HepG2 (cell line): ENCODE measurements around the gene GLRX5. TPM values are rescaled to one million over a fixed set of nuclear protein-coding genes. Genes with fewer than 3 reads are reported as not detected.

Experiments
- ARNTL ChIP-seq: sonication (generic); formaldehyde crosslinking; IDR thresholded peaks from 2 replicates; pipeline ENCODE4 v1.4.0; 2020; ENCODE audit warnings: mild to moderate bottlenecking, missing genetic modification reagents
- CCDC6 ChIP-seq: sonication (generic); formaldehyde crosslinking; IDR thresholded peaks from 2 replicates; pipeline ENCODE4 v1.8.1; 2022; ENCODE audit warnings: mild to moderate bottlenecking, missing genetic modification reagents, moderate library complexity
- ERF ChIP-seq: IDR thresholded peaks from 2 replicates; pipeline ENCODE4 v1.6.1; 2018; ENCODE audit warnings: missing biosample characterization, missing genetic modification reagents
- FOSL2 ChIP-seq: sonication (generic); formaldehyde crosslinking; IDR thresholded peaks from 2 replicates; pipeline ENCODE4 v1.4.0; 2020; ENCODE audit warnings: missing genetic modification reagents
- KDM3A ChIP-seq: IDR thresholded peaks from 2 replicates; pipeline ENCODE4 v1.6.1; 2018; ENCODE audit warnings: low read depth, missing compliant biosample characterization
- MLX ChIP-seq: IDR thresholded peaks from 2 replicates; pipeline ENCODE4 v1.6.1; 2016
- PITX1 ChIP-seq: sonication (generic); formaldehyde crosslinking; IDR thresholded peaks from 2 replicates; pipeline ENCODE4 v1.5.1; 2020; ENCODE audit warnings: mild to moderate bottlenecking, missing genetic modification reagents
- SOX5 ChIP-seq: IDR thresholded peaks from 2 replicates; pipeline ENCODE4 v1.6.1; 2016; ENCODE audit warnings: borderline replicate concordance
- TBX2 ChIP-seq: sonication (generic); formaldehyde crosslinking; IDR thresholded peaks from 2 replicates; pipeline ENCODE4 v1.5.0; 2020; ENCODE audit warnings: missing genetic modification reagents, mild to moderate bottlenecking, borderline replicate concordance
- TCF7L2 ChIP-seq: IDR thresholded peaks from 2 replicates; pipeline ENCODE4 v1.6.1; 2011; ENCODE audit warnings: mild to moderate bottlenecking, low read depth, low read length, moderate library complexity
- XRCC5 ChIP-seq: fragments of 200-400 bp; formaldehyde crosslinking; optimal IDR thresholded peaks from 2 replicates; pipeline ENCODE3; 2017; ENCODE audit warnings: mild to moderate bottlenecking, low read length
- ZBTB46 ChIP-seq: sonication (generic); formaldehyde crosslinking; IDR thresholded peaks from 2 replicates; pipeline ENCODE4 v1.4.0; 2020; ENCODE audit warnings: mild to moderate bottlenecking, missing genetic modification reagents, borderline replicate concordance
- ZNF331 ChIP-seq: sonication (generic); formaldehyde crosslinking; IDR thresholded peaks from 2 replicates; pipeline ENCODE4 v1.4.0; 2020; ENCODE audit warnings: missing genetic modification reagents
- ZNF431 ChIP-seq: sonication (generic); formaldehyde crosslinking; IDR thresholded peaks from 2 replicates; pipeline ENCODE4 v1.9.0; 2022; ENCODE audit warnings: missing genetic modification reagents, low read depth, mild to moderate bottlenecking, borderline replicate concordance
- ZNF510 ChIP-seq: sonication (generic); formaldehyde crosslinking; IDR thresholded peaks from 2 replicates; pipeline ENCODE4 v1.4.0; 2020; ENCODE audit warnings: low read depth, mild to moderate bottlenecking, missing genetic modification reagents
- ZNF567 ChIP-seq: sonication (generic); formaldehyde crosslinking; IDR thresholded peaks from 2 replicates; pipeline ENCODE4 v1.8.1; 2023; ENCODE audit warnings: mild to moderate bottlenecking, missing genetic modification reagents, borderline replicate concordance
- ZNF629 ChIP-seq: sonication (generic); formaldehyde crosslinking; conservative IDR thresholded peaks from 2 replicates; pipeline ENCODE4 v1.5.0; 2020; ENCODE audit warnings: missing genetic modification reagents
- polyA plus RNA-seq, 8 experiments: library from polyadenylated mRNA; depleted of rRNA in 3 of 8; stranded (reverse) in 7 of 8; unstranded in 1 of 8; fragments of >200 nt; fragmentation: Illumina TruSeq in 4 of 8; extraction: Trizol in 4 of 8; gene quantifications; 2 replicates each; pipeline versions ENCODE4 v1.2.1 to v1.2.3, GENCODE V29; 2011 to 2016; ENCODE audit warnings: low read depth in 4 of 8, missing spikeins in 1 of 8, mixed read lengths in 1 of 8; ENCODE audit not compliant: insufficient read depth in 1 of 8
- total RNA-seq, 5 experiments: library from RNA; depleted of rRNA; stranded (reverse); fragments of >200 nt; fragmentation: Illumina TruSeq; extraction: Trizol; gene quantifications; 2 replicates each; pipeline ENCODE4 v1.2.3, GENCODE V29; 2016; ENCODE audit warnings: low read depth in 1 of 5
- TF ChIP-seq, protein P1 (sequence below): sonication (generic); formaldehyde crosslinking; IDR thresholded peaks from 2 replicates; pipeline ENCODE4 v1.4.0; 2020; ENCODE audit warnings: missing genetic modification reagents
- TF ChIP-seq, protein P2 (sequence below), 2 experiments: sonication (generic) in 1 of 2; formaldehyde crosslinking in 1 of 2; IDR thresholded peaks; 2 replicates each; pipeline versions ENCODE4 v1.6.1 to v1.9.0; 2014 to 2022; ENCODE audit warnings: antibody characterized with exemption in 1 of 2, borderline replicate concordance in 1 of 2, inconsistent platforms in 1 of 2, low read depth in 1 of 2, missing genetic modification reagents in 1 of 2

GLRX5 gene
- total and polyA plus RNA-seq, 2 of the 13 experiments (the other 11 are each of a cell fraction or from before 2014, with no cell fraction given) = 122 to 146 TPM

DNA sequence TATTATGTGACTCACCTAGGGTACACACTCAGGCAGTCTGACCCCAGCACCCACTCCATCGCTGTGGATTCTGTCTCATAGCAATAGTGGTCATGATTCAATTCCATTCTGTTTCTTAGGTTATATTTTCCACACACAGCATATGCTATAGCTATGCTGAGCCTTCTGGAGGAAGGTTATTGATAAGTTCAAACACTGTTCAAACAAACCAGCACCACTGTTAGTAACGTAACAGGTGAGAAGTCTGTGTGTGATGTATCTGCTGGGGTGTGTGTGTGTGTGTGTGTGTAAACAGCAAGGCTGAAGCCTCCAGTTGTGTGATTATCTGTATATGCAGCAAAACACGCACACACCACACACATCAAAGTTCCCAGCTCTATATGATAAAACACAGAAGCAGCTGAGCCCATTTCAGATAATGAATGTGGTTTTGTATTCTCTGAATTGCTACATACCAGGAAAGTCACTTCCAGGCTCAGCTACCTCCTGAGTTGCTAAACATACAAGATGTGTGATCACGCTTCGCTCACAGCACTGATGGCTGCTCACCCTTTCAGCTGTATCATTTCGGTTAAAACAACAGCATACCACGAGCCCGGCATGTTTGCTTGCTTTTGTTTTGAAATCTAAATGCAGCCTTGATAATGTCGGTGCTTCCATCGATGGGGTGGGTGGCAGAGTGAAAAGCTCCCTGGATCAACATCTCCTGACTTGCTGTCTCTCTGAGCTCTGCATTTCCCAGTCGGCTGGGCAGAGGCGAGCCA, 11.6 kb upstream of the GLRX5 start (continued):
- TF ChIP-seq KDM3A (CRISPR knock-in tag) = 0 out of 2 replicates have a peak, but pooled peaks have one; percentile 60
- no peak; the same call in 1 of the 2 replicates for TF ChIP-seq TCF7L2
- TF ChIP-seq ZNF567 (CRISPR knock-in tag) = no peak
- peak; percentile 48; the same call in 1 of the 2 replicates for TF ChIP-seq ERF (CRISPR knock-in tag)
- TF ChIP-seq ZNF431 (CRISPR knock-in tag) = no peak
- peak; percentile 70; the same call in 1 of the 2 replicates for TF ChIP-seq PITX1 (CRISPR knock-in tag)
- TF ChIP-seq FOSL2 (CRISPR knock-in tag) = peak; percentile 86
- no peak for TF ChIP-seq ZBTB46 (CRISPR knock-in tag)
- TF ChIP-seq CCDC6 = peak; percentile 77; the same call in 1 of the 2 replicates
- peak; percentile 41 for TF ChIP-seq XRCC5
- peak; percentile 88 for TF ChIP-seq TBX2 (CRISPR knock-in tag)
- TF ChIP-seq SOX5 (CRISPR knock-in tag) = peak; percentile 96
- no peak for TF ChIP-seq ZNF510
- TF ChIP-seq, protein P1, sequence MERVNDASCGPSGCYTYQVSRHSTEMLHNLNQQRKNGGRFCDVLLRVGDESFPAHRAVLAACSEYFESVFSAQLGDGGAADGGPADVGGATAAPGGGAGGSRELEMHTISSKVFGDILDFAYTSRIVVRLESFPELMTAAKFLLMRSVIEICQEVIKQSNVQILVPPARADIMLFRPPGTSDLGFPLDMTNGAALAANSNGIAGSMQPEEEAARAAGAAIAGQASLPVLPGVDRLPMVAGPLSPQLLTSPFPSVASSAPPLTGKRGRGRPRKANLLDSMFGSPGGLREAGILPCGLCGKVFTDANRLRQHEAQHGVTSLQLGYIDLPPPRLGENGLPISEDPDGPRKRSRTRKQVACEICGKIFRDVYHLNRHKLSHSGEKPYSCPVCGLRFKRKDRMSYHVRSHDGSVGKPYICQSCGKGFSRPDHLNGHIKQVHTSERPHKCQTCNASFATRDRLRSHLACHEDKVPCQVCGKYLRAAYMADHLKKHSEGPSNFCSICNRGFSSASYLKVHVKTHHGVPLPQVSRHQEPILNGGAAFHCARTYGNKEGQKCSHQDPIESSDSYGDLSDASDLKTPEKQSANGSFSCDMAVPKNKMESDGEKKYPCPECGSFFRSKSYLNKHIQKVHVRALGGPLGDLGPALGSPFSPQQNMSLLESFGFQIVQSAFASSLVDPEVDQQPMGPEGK = peak; percentile 24
- TF ChIP-seq, protein P2, sequence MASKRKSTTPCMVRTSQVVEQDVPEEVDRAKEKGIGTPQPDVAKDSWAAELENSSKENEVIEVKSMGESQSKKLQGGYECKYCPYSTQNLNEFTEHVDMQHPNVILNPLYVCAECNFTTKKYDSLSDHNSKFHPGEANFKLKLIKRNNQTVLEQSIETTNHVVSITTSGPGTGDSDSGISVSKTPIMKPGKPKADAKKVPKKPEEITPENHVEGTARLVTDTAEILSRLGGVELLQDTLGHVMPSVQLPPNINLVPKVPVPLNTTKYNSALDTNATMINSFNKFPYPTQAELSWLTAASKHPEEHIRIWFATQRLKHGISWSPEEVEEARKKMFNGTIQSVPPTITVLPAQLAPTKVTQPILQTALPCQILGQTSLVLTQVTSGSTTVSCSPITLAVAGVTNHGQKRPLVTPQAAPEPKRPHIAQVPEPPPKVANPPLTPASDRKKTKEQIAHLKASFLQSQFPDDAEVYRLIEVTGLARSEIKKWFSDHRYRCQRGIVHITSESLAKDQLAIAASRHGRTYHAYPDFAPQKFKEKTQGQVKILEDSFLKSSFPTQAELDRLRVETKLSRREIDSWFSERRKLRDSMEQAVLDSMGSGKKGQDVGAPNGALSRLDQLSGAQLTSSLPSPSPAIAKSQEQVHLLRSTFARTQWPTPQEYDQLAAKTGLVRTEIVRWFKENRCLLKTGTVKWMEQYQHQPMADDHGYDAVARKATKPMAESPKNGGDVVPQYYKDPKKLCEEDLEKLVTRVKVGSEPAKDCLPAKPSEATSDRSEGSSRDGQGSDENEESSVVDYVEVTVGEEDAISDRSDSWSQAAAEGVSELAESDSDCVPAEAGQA (IDR thresholded peaks at IDR 0.05; ENCODE audit: low read depth) = 0 out of 2 replicates have a peak, but pooled peaks have one; percentile 7
- TF ChIP-seq, protein P2 (CRISPR knock-in tag; IDR thresholded peaks at IDR 0.05; ENCODE audit: borderline replicate concordance) = no peak
- TF ChIP-seq ZNF629 (CRISPR knock-in tag) = peak; percentile 61
- peak; percentile 67; the same call in 1 of the 2 replicates for TF ChIP-seq ZNF331
- TF ChIP-seq ARNTL (CRISPR knock-in tag) = peak; percentile 37; the same call in 1 of the 2 replicates
- TF ChIP-seq MLX (CRISPR knock-in tag) = peak; percentile 97
